Subcutaneous abdominal adipose tissue (tissue), 5 donors: ENCODE data around the gene EPB41L1.

Source experiments
- H3K27ac ChIP-seq: one replicate; pipeline ENCODE4 v1.7.0; 2013; ENCODE audit warnings: low read depth, mild to moderate bottlenecking, inconsistent platforms, low read length, moderate library complexity
- H3K27me3 ChIP-seq, 5 donors: one replicate each; pipeline ENCODE4 v1.7.0; 2013; ENCODE audit warnings: low read length in 5 of 5, inconsistent platforms in 1 of 5; ENCODE audit not compliant: control insufficient read depth in 5 of 5, insufficient read depth in 4 of 5
- H3K36me3 ChIP-seq, 5 donors: one replicate each; pipeline ENCODE4 v1.7.0; 2013; ENCODE audit warnings: low read length in 5 of 5; ENCODE audit not compliant: control insufficient read depth in 5 of 5, insufficient read depth in 5 of 5
- H3K4me1 ChIP-seq, 5 donors: one replicate each; pipeline ENCODE4 v1.7.0; 2013; ENCODE audit warnings: low read length in 5 of 5, mild to moderate bottlenecking in 3 of 5, moderate library complexity in 1 of 5; ENCODE audit not compliant: control insufficient read depth in 5 of 5, insufficient read depth in 5 of 5
- H3K4me3 ChIP-seq, 5 donors: one replicate each; pipeline ENCODE4 v1.7.0; 2013; ENCODE audit warnings: low read length in 5 of 5, low read depth in 1 of 5
- H3K9ac ChIP-seq, 5 donors: one replicate each; pipeline ENCODE4 v1.7.0; 2013; ENCODE audit warnings: low read length in 5 of 5, mild to moderate bottlenecking in 4 of 5, moderate library complexity in 3 of 5
- H3K9me3 ChIP-seq, 5 donors: one replicate each; pipeline ENCODE4 v1.7.0; 2013; ENCODE audit warnings: low read length in 5 of 5; ENCODE audit not compliant: control insufficient read depth in 5 of 5
- donor health status: healthy.
- donor health status: healthy.
- donor health status: healthy.
- donor health status: healthy.
- donor health status: healthy.

Gene EPB41L1

GRCh38 chr20:36150489-36150846 lies 4.1 kb upstream of the EPB41L1 start:
- peaks cover 13 to 82% (median 66%) of the 10 kb centered on the region in 5 donors for H3K4me1 ChIP-seq
- H3K27ac ChIP-seq: peak overlapping the region; percentile 42

GRCh38 chr20:36150847-36151539 lies 3.5 kb upstream of the EPB41L1 start:
- H3K9ac ChIP-seq: peak overlapping the region in 1 of 5 donors; percentile 27
- peak overlapping the region; percentile 42 for H3K27ac ChIP-seq
- no peak overlapping the region for H3K4me3 ChIP-seq
- no peaks in the 10 kb centered on the region for H3K36me3 ChIP-seq
- H3K27me3 ChIP-seq: no peaks in the 10 kb centered on the region
- H3K4me1 ChIP-seq: peaks cover 13 to 82% (median 66%) of the 10 kb centered on the region in 5 donors
- H3K9me3 ChIP-seq: no peaks in the 10 kb centered on the region

More at GRCh38 chr20:36150489-36150846, 4.1 kb upstream of the EPB41L1 start:
- Histone ChIP-seq H3K9me3 (no peaks in the 10 kb centered on the region), H3K27me3 (no peaks in the 10 kb centered on the region), H3K9ac (peak overlapping the region in 1 of 5 donors; percentile 27), H3K4me3 (no peak overlapping the region), H3K36me3 (peaks cover 0 to 2% (median 0%) of the 10 kb centered on the region in 5 donors)

DNA sequence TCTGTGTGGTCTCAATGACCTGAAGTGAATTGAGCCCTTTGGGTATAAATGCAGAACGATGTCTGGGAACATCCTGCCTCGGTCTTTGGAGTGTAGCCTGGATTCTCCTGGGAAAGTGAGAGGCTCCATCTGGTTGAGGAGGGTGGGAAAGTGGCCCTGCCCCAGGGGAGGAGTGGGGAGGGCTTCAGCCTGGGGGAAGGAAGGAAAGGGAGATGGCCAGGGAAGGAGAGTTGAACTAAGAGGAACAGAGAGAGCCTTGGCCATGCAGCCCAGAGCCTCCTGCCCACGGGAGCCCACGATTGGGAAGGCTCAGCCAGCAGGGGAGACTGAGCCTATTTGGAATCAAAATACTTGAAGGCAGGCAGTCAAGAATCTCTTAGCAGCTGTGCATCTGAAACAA lies 2.3 kb upstream of the EPB41L1 start:
- Histone ChIP-seq H3K27ac (peak overlapping the region; percentile 72), H3K4me1 (peaks cover 13 to 83% (median 69%) of the 10 kb centered on the region in 5 donors)

DNA sequence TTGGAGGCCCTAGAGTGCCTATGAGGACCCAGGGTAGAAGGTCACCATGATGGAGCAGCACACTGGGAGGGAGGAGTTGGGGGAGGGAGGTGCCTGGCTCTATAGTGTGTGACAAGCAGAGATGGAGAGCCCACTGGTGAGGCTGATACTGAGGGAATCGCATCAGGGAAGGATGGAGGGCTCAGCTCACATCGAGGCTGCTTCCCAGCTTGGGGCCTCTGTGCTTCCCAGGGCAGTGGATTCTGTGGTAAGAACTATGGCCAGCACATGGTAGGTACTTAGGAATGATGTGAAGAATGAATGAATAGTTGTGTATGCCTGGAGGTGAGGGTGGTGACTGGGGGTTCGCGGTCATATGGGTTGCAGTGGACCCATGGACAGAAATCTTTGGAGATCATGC lies 1.3 kb upstream of the EPB41L1 start:
- Histone ChIP-seq H3K27ac (peak overlapping the region; percentile 72), H3K9me3 (no peaks in the 10 kb centered on the region), H3K4me1 (peaks cover 11 to 79% (median 65%) of the 10 kb centered on the region in 5 donors), H3K4me3 (peak overlapping the region in 3 of 5 donors; percentile 61 to 67 (median 65)), H3K27me3 (no peaks in the 10 kb centered on the region), H3K36me3 (no peaks in the 10 kb centered on the region), H3K9ac (no peak overlapping the region)

More for the DNA sequence above, 2.3 kb upstream of the EPB41L1 start:
- H3K9ac ChIP-seq: no peak overlapping the region
- H3K36me3 ChIP-seq: no peaks in the 10 kb centered on the region
- H3K9me3 ChIP-seq: no peaks in the 10 kb centered on the region
- H3K27me3 ChIP-seq: no peaks in the 10 kb centered on the region
- no peak overlapping the region for H3K4me3 ChIP-seq

GRCh38 chr20:36153736-36154699 lies 522 bp upstream of the EPB41L1 start:
- Histone ChIP-seq H3K4me1 (peaks cover 11 to 71% (median 57%) of the 10 kb centered on the region in 5 donors), H3K36me3 (no peaks in the 10 kb centered on the region), H3K4me3 (peak overlapping the region; percentile 60 to 67 (median 62)), H3K9ac (peak overlapping the region in 3 of 5 donors; percentile 50 to 78 (median 52)), H3K27me3 (no peaks in the 10 kb centered on the region), H3K27ac (peak overlapping the region; percentile 72), H3K9me3 (no peaks in the 10 kb centered on the region)

DNA sequence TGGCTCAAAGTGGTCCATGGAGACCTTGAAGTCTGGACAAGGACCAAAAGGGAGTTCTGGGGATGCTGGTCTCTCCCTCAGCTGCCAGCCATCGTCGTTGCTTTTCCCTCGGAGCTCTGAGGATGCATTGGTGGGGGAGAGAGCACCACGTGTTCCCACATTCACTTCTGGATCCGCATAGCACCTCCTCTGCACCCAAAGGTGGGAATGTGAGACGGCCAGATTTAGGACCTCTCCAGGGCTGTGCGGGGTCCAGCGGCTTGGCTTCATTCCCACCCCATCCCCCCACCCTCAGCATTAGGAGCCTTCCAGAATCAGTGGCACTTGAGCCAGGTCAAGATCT lies 1.1 kb downstream of the EPB41L1 start:
- Histone ChIP-seq H3K27me3 (no peaks in the 10 kb centered on the region), H3K4me3 (peak overlapping the region; percentile 61 to 72 (median 69)), H3K9ac (peak overlapping the region in 1 of 5 donors; percentile 57), H3K27ac (no peak overlapping the region), H3K4me1 (peaks cover 8 to 60% (median 49%) of the 10 kb centered on the region in 5 donors), H3K9me3 (no peaks in the 10 kb centered on the region), H3K36me3 (no peaks in the 10 kb centered on the region)

DNA sequence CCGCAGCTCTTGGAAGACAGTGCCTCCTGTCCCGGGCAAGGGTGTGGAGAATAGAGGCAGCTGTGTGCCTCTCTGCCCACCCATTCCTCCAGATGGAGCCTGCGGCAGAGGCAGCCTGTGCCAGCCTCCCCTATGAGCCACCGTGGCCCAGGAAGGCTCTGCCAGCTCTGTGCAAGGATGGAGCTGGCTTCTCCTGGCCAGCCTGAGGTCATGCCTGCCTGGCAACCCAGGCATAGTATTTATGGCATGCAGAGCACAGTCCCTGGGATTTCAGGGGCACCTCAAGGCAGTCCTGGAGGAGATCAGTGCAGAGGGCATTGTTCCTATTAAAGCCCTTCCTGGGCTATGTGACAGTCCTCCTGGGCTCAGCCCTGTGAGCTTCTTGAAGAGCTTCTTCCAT lies 1.5 kb downstream of the EPB41L1 start:
- H3K4me3 ChIP-seq: peak overlapping the region in 3 of 5 donors; percentile 11 to 70 (median 35)
- H3K36me3 ChIP-seq: no peaks in the 10 kb centered on the region
- peak overlapping the region in 1 of 5 donors; percentile 27 for H3K9ac ChIP-seq
- H3K9me3 ChIP-seq: no peaks in the 10 kb centered on the region
- peaks cover 8 to 58% (median 49%) of the 10 kb centered on the region in 5 donors for H3K4me1 ChIP-seq
- no peak overlapping the region for H3K27ac ChIP-seq
- H3K27me3 ChIP-seq: no peaks in the 10 kb centered on the region

DNA sequence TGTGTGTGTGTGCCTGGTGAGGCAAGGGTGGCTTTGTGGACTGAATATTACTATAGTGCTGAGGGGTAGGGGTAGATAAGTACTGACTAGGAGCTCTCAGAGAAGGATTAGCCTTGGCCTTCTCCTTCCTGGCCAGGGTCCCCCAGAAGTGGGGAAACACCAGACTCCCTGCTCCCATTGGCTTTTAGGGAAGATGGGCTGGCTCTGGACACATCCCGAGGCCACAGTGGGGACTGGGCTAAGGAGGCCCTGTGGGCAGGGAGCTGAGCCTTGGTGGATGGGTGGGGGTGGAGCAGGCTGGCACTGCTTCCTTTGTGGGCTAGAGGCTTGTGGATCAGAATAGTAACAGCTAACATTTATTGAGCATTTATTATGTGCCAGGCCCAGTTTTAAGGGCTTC lies 3.1 kb downstream of the EPB41L1 start:
- no peak overlapping the region for H3K27ac ChIP-seq
- H3K9ac ChIP-seq: no peak overlapping the region

GRCh38 chr20:36158160-36158741 lies 3.7 kb downstream of the EPB41L1 start:
- Histone ChIP-seq H3K4me1 (peaks cover 11 to 53% (median 46%) of the 10 kb centered on the region in 5 donors), H3K9me3 (no peaks in the 10 kb centered on the region), H3K4me3 (no peak overlapping the region), H3K27me3 (no peaks in the 10 kb centered on the region), H3K9ac (no peak overlapping the region), H3K27ac (no peak overlapping the region), H3K36me3 (peaks cover 0 to under 1% (median 0%) of the 10 kb centered on the region in 5 donors)

More for the DNA sequence above, 3.1 kb downstream of the EPB41L1 start:
- H3K9me3 ChIP-seq: no peaks in the 10 kb centered on the region
- H3K27me3 ChIP-seq: no peaks in the 10 kb centered on the region
- H3K36me3 ChIP-seq: no peaks in the 10 kb centered on the region
- H3K4me1 ChIP-seq: peaks cover 9 to 54% (median 46%) of the 10 kb centered on the region in 5 donors
- H3K4me3 ChIP-seq: no peak overlapping the region
